Immature natural killer cell (primary cell): ENCODE results near the gene PYGO1. TPM values are rescaled to one million over a fixed set of nuclear protein-coding genes. Genes with fewer than 3 reads are reported as not detected.
"Not testable (repeated sequence)": the region's sequence is repeated elsewhere in the genome, so short reads cannot be mapped to it uniquely, and the experiment has no call there.

Experiments
- DNase-seq, 3 donors: peaks; one replicate each; pipeline ENCODE4 v3.0.0; 2022; ENCODE audit warnings: mixed read lengths in 1 of 3
- H3K27ac Mint-ChIP-seq, 6 donors: one replicate each; pipeline ENCODE4 v1.8.0; 2020; ENCODE audit warnings: mixed read lengths in 6 of 6, mild to moderate bottlenecking in 5 of 6, inconsistent platforms in 4 of 6, moderate library complexity in 3 of 6
- H3K27me3 Mint-ChIP-seq, 3 donors: one replicate each; pipeline ENCODE4 v1.8.0; 2020 to 2021; ENCODE audit warnings: low read depth in 3 of 3, mild to moderate bottlenecking in 3 of 3, mixed read lengths in 3 of 3, moderate library complexity in 3 of 3, inconsistent platforms in 1 of 3
- H3K36me3 Mint-ChIP-seq, 3 donors: one replicate each; pipeline ENCODE4 v1.8.0; 2020; ENCODE audit warnings: mixed read lengths in 3 of 3, inconsistent platforms in 2 of 3, mild to moderate bottlenecking in 2 of 3
- H3K4me1 Mint-ChIP-seq, 2 donors: one replicate each; pipeline ENCODE4 v1.8.0; 2020; ENCODE audit warnings: inconsistent platforms in 2 of 2, mild to moderate bottlenecking in 2 of 2, mixed read lengths in 2 of 2, moderate library complexity in 1 of 2
- H3K4me3 Mint-ChIP-seq, 5 donors: one replicate each; pipeline ENCODE4 v1.8.0; 2020; ENCODE audit warnings: mild to moderate bottlenecking in 5 of 5, mixed read lengths in 5 of 5, inconsistent platforms in 3 of 5, moderate library complexity in 3 of 5
- H3K9me3 Mint-ChIP-seq, 6 donors: one replicate each; pipeline ENCODE4 v1.8.0; 2020; ENCODE audit warnings: mild to moderate bottlenecking in 6 of 6, mixed read lengths in 6 of 6, inconsistent platforms in 4 of 6, moderate library complexity in 3 of 6
- polyA plus RNA-seq, 3 donors: library from polyadenylated mRNA; unstranded; fragments of 300-500 nt; fragmentation: Illumina TruSeq; gene quantifications; one replicate each; pipeline ENCODE4 v1.2.3, GENCODE V29; 2021

Gene PYGO1
- polyA plus RNA-seq, 3 donors from 2014 or later = not detected

GRCh38 chr15:55593019-55593418, 4.9 kb upstream of the PYGO1 start:
- H3K27me3 Mint-ChIP-seq = peaks cover 5 to 16% (median 11%) of the 10 kb centered on the region in 3 donors
- not testable (repeated sequence) for H3K4me3 Mint-ChIP-seq, H3K9me3 Mint-ChIP-seq, H3K36me3 Mint-ChIP-seq, DNase-seq, H3K27ac Mint-ChIP-seq, H3K4me1 Mint-ChIP-seq

- Mint-ChIP-seq H3K4me1 (peaks cover 4 to 6% of the 10 kb centered on the region in 2 donors), H3K27me3 (peaks cover 5 to 12% (median 6%) of the 10 kb centered on the region in 3 donors), H3K36me3 (no peaks in the 10 kb centered on the region), H3K4me3 (no peak overlapping the region), H3K27ac (no peak overlapping the region), H3K9me3 (peaks cover 0 to 2% (median 0%) of the 10 kb centered on the region in 6 donors)
- DNase-seq = no peak
These were observed 2.6 kb upstream of the PYGO1 start for GRCh38 chr15:55590788-55591187.

GRCh38 chr15:55589287-55589686, 1.1 kb upstream of the PYGO1 start:
- peak overlapping the region; percentile 74 to 80 (median 77) for H3K4me3 Mint-ChIP-seq
- peaks cover 0 to 2% (median 0%) of the 10 kb centered on the region in 6 donors for H3K9me3 Mint-ChIP-seq
- H3K27me3 Mint-ChIP-seq = peaks cover 3 to 16% (median 5%) of the 10 kb centered on the region in 3 donors
- peaks cover 4 to 6% of the 10 kb centered on the region in 2 donors for H3K4me1 Mint-ChIP-seq
- no peak for DNase-seq
- H3K36me3 Mint-ChIP-seq = no peaks in the 10 kb centered on the region
- H3K27ac Mint-ChIP-seq = no peak overlapping the region

DNA sequence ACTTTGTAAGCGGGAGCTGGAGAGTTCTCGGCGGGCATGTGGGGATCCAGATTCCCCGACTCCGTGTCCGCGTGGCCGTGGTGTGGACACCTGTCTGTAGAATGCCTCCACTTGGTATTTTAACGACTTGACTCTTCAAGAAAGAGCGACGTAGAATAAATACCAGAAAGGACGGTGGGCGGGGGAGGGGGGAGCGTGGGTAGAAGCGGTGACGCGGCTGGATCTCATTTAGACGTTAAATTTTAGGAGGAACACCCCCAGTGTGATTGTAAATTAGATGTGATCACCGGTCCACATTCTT, 620 bp upstream of the PYGO1 start:
- DNase-seq = no peak
- no peak overlapping the region for H3K27ac Mint-ChIP-seq
- no peaks in the 10 kb centered on the region for H3K9me3 Mint-ChIP-seq
- peaks cover 3 to 17% (median 5%) of the 10 kb centered on the region in 3 donors for H3K27me3 Mint-ChIP-seq
- no peaks in the 10 kb centered on the region for H3K36me3 Mint-ChIP-seq
- H3K4me3 Mint-ChIP-seq = peak overlapping the region; percentile 74 to 80 (median 77)
- H3K4me1 Mint-ChIP-seq = peaks cover 4 to 6% of the 10 kb centered on the region in 2 donors

- peaks cover 3 to 20% (median 7%) of the 10 kb centered on the region in 3 donors for H3K27me3 Mint-ChIP-seq
- peak in 1 of 3 donors; percentile 0 for DNase-seq
- H3K4me1 Mint-ChIP-seq = peaks cover 4 to 6% of the 10 kb centered on the region in 2 donors
- no peak overlapping the region for H3K27ac Mint-ChIP-seq
- peak overlapping the region; percentile 31 to 73 (median 50) for H3K4me3 Mint-ChIP-seq
- no peaks in the 10 kb centered on the region for H3K36me3 Mint-ChIP-seq
- H3K9me3 Mint-ChIP-seq = no peaks in the 10 kb centered on the region
These were observed 650 bp downstream of the PYGO1 start for GRCh38 chr15:55587321-55588069.

DNA sequence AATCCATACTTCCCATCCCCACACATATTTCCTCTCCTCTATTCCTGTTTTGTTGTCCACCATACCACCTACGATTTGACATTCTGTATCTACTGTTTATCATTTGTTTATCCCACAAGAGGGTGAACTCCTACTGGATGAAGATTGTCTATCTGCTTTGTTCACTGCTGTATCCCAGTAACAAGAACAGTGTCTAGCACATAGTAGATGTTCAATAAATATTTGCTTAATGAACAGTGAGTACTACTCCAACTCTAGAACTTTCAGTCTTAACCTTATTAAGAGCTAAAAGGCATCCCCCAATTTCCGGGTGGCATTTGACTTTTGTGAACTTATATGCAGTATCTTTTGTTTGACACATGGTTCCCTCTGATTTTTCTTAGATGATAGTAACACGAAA, 1.3 kb downstream of the PYGO1 start:
- peaks cover 7 to 24% (median 9%) of the 10 kb centered on the region in 3 donors for H3K27me3 Mint-ChIP-seq
- no peaks in the 10 kb centered on the region for H3K36me3 Mint-ChIP-seq
- peaks cover 4 to 6% of the 10 kb centered on the region in 2 donors for H3K4me1 Mint-ChIP-seq
- H3K4me3 Mint-ChIP-seq = no peak overlapping the region
- no peak overlapping the region for H3K27ac Mint-ChIP-seq
- DNase-seq = no peak
- no peaks in the 10 kb centered on the region for H3K9me3 Mint-ChIP-seq

DNA sequence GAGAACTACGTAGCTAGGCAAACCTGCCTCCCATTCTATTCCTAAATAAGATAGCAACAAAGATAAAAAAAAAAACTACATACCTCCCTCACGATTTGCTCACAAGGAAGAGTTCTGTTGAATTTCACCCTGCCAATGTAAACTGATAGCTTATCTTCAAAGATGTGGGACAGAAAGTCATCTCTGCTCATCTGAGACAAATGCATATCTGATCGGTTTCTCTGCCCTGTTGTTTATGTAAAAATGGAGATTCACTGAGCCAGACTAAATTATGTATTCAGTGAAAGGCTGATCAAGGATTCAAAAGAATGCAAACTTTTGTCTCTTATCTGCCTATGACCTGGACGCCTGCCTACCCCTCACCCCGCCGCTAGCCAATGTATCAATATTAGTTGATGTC, 11.2 kb downstream of the PYGO1 start:
- Mint-ChIP-seq H3K4me3 (no peak overlapping the region), H3K27ac (no peak overlapping the region), H3K36me3 (no peaks in the 10 kb centered on the region), H3K4me1 (no peaks in the 10 kb centered on the region), H3K9me3 (peaks cover 0 to 1% (median 0%) of the 10 kb centered on the region in 6 donors), H3K27me3 (peaks cover 5 to 7% (median 6%) of the 10 kb centered on the region in 3 donors)
- DNase-seq = no peak

DNA sequence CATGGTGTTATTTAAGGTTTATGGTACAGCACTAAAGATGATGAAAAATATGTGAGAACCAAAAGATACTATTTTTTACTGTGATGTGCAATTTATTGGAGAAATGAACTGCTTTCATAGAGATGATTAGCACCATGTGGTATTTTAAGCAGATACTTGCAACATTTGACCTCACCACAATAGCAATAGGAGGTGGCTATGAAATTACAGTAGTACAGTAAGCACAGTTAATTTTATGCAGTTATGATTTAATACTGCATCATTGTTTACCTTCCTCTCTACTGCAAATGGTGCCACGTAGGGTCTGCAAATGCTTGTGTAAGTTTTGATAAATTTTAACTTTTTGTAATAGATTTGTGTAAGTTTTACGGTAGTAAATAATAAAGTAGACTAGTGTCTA, 14.0 kb downstream of the PYGO1 start:
- Mint-ChIP-seq H3K27ac (no peak overlapping the region), H3K4me1 (no peaks in the 10 kb centered on the region), H3K4me3 (no peak overlapping the region), H3K9me3 (peaks cover 0 to 3% (median 0%) of the 10 kb centered on the region in 6 donors), H3K36me3 (no peaks in the 10 kb centered on the region), H3K27me3 (peaks cover 3 to 5% (median 3%) of the 10 kb centered on the region in 3 donors)
- no peak for DNase-seq

DNA sequence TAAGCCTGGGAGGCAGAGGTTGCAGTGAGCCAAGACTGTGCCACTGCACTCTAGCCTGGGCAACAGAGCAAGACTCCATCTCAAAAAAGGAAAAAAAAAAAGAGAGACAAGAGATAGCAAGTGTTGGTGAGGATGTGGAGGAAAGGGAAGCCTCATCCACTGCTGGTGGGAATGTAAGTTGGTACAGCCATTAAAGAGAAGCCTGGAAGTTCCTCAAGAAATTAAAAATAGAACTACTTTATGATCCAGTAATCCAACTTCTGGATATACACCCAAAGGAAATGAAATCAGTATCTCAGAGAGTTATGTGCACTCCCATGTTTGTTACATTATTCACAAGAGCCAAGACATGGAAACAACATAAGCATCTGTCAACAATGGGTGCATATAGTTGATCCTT, 14.9 kb downstream of the PYGO1 start:
- peaks cover 3 to 9% (median 3%) of the 10 kb centered on the region in 3 donors for H3K27me3 Mint-ChIP-seq
- no peak overlapping the region for H3K27ac Mint-ChIP-seq
- H3K4me1 Mint-ChIP-seq = no peaks in the 10 kb centered on the region
- H3K9me3 Mint-ChIP-seq = peaks cover 0 to 3% (median 0%) of the 10 kb centered on the region in 6 donors
- no peak overlapping the region for H3K4me3 Mint-ChIP-seq
- DNase-seq = no peak
- H3K36me3 Mint-ChIP-seq = no peaks in the 10 kb centered on the region

DNA sequence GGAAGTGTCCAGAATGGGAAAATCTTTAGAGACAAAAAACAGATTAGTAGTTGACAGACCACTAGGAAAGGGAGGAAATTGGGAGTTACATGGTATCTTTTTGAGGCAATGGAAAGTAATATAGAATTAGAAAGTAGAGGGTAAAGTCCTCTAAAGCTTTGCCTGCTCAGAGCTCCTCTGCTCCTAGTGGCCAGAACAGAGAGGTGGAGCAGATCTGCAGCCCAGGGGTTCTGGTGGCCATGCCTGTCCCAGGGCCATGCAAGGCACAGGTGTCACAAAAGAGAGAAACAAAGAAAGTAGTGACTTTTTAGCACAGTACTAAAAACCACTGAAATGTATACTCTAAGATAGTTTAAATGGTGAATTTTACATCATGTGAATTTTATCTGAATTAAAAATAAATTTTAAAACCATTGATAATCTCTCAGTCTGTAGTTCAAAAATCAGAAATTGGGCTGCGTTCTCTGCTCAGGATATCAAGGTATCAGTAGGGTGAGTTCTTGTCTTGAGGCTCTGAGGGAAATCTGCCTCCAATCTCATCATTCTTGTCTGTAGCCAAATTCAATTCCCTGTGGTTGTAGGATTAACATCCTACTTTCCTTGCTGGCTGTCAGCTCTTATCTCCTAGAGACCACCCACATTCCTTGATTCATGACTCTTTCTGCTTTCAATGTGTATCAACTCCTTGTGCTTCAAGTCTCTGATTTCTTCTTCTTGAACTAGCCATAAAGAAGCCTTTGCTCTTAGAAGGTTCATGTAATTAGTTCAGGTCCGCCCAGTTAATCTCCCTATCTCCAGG, 23.6 kb downstream of the PYGO1 start:
- no peak overlapping the region for H3K27ac Mint-ChIP-seq

DNA sequence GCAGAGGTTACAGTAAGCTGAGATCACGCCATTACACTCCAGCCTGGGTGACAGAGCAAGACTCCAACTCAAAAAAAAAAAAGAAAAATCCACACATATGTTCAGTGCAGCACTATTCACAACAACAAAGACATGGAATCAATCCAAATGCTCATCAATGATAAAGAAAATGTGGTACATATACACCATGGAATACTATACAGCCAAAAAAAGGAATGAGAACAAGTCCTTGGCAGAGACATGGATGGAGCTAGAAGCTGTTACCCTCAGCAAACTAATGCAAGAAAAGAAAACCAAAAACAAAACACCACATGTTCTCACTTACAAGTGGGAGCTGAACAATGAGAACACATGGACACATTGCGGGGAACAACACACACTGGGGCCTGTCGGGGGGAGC, 25.5 kb downstream of the PYGO1 start:
- Mint-ChIP-seq H3K9me3 (peaks cover 0 to 15% (median 2%) of the 10 kb centered on the region in 6 donors), H3K36me3 (no peaks in the 10 kb centered on the region), H3K27me3 (peaks cover 0 to 5% (median 5%) of the 10 kb centered on the region in 3 donors), H3K4me1 (no peaks in the 10 kb centered on the region), H3K4me3 (no peak overlapping the region), H3K27ac (no peak overlapping the region)
- DNase-seq = no peak

More for the DNA sequence above, 23.6 kb downstream of the PYGO1 start:
- H3K4me1 Mint-ChIP-seq = no peaks in the 10 kb centered on the region
- peaks cover 0 to 17% (median 2%) of the 10 kb centered on the region in 6 donors for H3K9me3 Mint-ChIP-seq
- no peak overlapping the region for H3K4me3 Mint-ChIP-seq
- peaks cover 0 to 9% (median 5%) of the 10 kb centered on the region in 3 donors for H3K27me3 Mint-ChIP-seq
- no peaks in the 10 kb centered on the region for H3K36me3 Mint-ChIP-seq
- no peak for DNase-seq

DNA sequence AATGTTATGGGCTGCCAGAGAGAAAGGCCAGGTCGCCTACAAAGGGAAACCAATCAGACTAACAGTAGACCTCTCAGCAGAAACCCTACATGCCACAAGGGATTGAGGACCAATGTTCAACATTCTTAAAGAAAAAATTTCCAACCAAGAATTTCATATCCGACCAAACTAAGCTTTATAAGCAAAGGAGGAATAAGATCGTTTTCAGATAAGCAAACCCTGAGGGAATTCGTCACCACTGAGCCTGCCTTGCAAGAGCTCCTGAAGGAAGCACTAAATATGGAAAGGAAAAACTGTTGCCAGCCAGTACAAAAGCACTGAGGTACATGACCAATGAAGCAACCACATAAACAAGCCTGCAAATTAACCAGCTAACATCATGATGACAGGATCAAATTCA, 33.1 kb downstream of the PYGO1 start:
- no peak for DNase-seq
- Mint-ChIP-seq H3K9me3 (peaks cover 18 to 23% (median 22%) of the 10 kb centered on the region in 6 donors), H3K4me1 (peaks cover 0 to 2% of the 10 kb centered on the region in 2 donors), H3K27me3 (peaks cover 3 to 12% (median 9%) of the 10 kb centered on the region in 3 donors), H3K36me3 (peaks cover 0 to 13% (median 8%) of the 10 kb centered on the region in 3 donors), H3K27ac (no peak overlapping the region), H3K4me3 (no peak overlapping the region)

GRCh38 chr15:55552926-55553325, 35.2 kb downstream of the PYGO1 start:
- Mint-ChIP-seq H3K4me1 (peaks cover 0 to 2% of the 10 kb centered on the region in 2 donors), H3K36me3 (peaks cover 0 to 13% (median 8%) of the 10 kb centered on the region in 3 donors), H3K27ac (no peak overlapping the region), H3K9me3 (peaks cover 18 to 25% (median 22%) of the 10 kb centered on the region in 6 donors), H3K27me3 (peaks cover 3 to 11% (median 9%) of the 10 kb centered on the region in 3 donors), H3K4me3 (no peak overlapping the region)
- DNase-seq = no peak

DNA sequence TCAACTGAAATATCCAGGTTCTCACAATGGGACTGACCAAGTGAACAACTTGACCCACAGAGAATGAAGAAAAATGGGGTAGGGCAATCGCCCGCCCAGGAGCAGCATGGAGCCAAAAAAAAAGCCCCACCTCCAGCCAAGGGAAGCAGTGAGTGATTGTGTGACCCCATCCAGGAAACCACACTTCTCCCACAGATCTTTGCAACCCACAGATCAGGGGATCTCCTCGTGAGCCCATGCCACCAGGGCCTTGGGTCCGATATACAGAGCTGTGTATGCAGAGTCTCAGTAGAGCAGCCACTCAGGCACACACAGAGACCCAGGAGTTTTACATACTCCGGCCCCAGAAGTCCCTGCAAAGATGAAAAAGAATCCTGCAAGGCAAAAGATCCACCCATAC, 35.7 kb downstream of the PYGO1 start:
- peaks cover 0 to 13% (median 8%) of the 10 kb centered on the region in 3 donors for H3K36me3 Mint-ChIP-seq
- H3K9me3 Mint-ChIP-seq = peaks cover 18 to 25% (median 22%) of the 10 kb centered on the region in 6 donors
- no peak overlapping the region for H3K27ac Mint-ChIP-seq
- H3K4me1 Mint-ChIP-seq = peaks cover 0 to 2% of the 10 kb centered on the region in 2 donors
- H3K27me3 Mint-ChIP-seq = peaks cover 3 to 11% (median 9%) of the 10 kb centered on the region in 3 donors
- no peak for DNase-seq
- H3K4me3 Mint-ChIP-seq = no peak overlapping the region
